WTC11 (cell line): ENCODE data around the gene RAI1. TPM values are rescaled to one million over a fixed set of nuclear protein-coding genes. Genes with fewer than 3 reads are reported as not detected.

ENCODE experiments used
- ATAC-seq: fragments of 200-7000 bp; cut with Tn5 transposase; 2 replicates; pipeline ENCODE4 v1.10.0; 2021; ENCODE audit warnings: mild to moderate bottlenecking, moderate library complexity
- CTCF ChIA-PET: fragments of 300-600 bp; sonication (Branson Sonifier 250); formaldehyde crosslinking; loops from one replicate; lab custom pipeline; 2021; ENCODE audit warnings: antibody characterized with exemption; lab: Charles Lee
- POLR2A ChIA-PET: fragments of 350-600 bp; sonication (Branson Sonifier 250); formaldehyde crosslinking; loops from one replicate; lab custom pipeline; 2021; ENCODE audit warnings: antibody characterized with exemption; lab: Charles Lee
- DNase-seq: peaks from one replicate; pipeline ENCODE4 v3.0.0; 2021; ENCODE audit warnings: low spot score
- H3K27ac Mint-ChIP-seq: 2 replicates; pipeline ENCODE4 v1.8.0; 2021; ENCODE audit warnings: mixed read lengths
- H3K27me3 Mint-ChIP-seq: 2 replicates; pipeline ENCODE4 v1.8.0; 2021; ENCODE audit warnings: low read depth, mild to moderate bottlenecking, moderate library complexity, mixed read lengths
- H3K36me3 Mint-ChIP-seq: 2 replicates; pipeline ENCODE4 v1.8.0; 2021; ENCODE audit warnings: mixed read lengths
- H3K4me1 Mint-ChIP-seq: 2 replicates; pipeline ENCODE4 v1.8.0; 2022; ENCODE audit warnings: mixed read lengths
- H3K4me3 Mint-ChIP-seq: 2 replicates; pipeline ENCODE4 v1.8.0; 2021; ENCODE audit warnings: mild to moderate bottlenecking, moderate library complexity, mixed read lengths
- H3K9me3 Mint-ChIP-seq: 2 replicates; pipeline ENCODE4 v1.8.0; 2021; ENCODE audit warnings: mixed read lengths
- ATF1 ChIP-seq: sonication (generic); formaldehyde crosslinking; IDR thresholded peaks from 2 replicates; pipeline ENCODE4 v1.8.1; 2023; ENCODE audit warnings: mild to moderate bottlenecking, moderate library complexity, missing genetic modification reagents
- ATF2 ChIP-seq: sonication (generic); formaldehyde crosslinking; IDR thresholded peaks from 2 replicates; pipeline ENCODE4 v1.8.1; 2022; ENCODE audit warnings: low read depth, missing genetic modification reagents, borderline replicate concordance
- ATF3 ChIP-seq: sonication (generic); formaldehyde crosslinking; conservative IDR thresholded peaks from 2 replicates; pipeline ENCODE4 v1.8.1; 2022; ENCODE audit warnings: mild to moderate bottlenecking, missing genetic modification reagents
- CREB1 ChIP-seq: sonication (generic); formaldehyde crosslinking; IDR thresholded peaks from 2 replicates; pipeline ENCODE4 v1.8.0; 2023; ENCODE audit warnings: mild to moderate bottlenecking, missing genetic modification reagents
- E2F4 ChIP-seq: sonication (generic); formaldehyde crosslinking; IDR thresholded peaks from 2 replicates; pipeline ENCODE4 v1.8.1; 2022; ENCODE audit warnings: low read depth, mild to moderate bottlenecking, moderate library complexity, missing genetic modification reagents, borderline replicate concordance
- EMX1 ChIP-seq: fragments of 250-450 bp; sonication (Bioruptor Pico); IDR thresholded peaks from 2 replicates; pipeline ENCODE4 v1.8.0; 2021; ENCODE audit warnings: mild to moderate bottlenecking
- ERG ChIP-seq: fragments of 250-450 bp; sonication (Bioruptor Pico); IDR thresholded peaks from 2 replicates; pipeline ENCODE4 v1.8.0; 2021; ENCODE audit warnings: mild to moderate bottlenecking
- ETV6 ChIP-seq: sonication (generic); formaldehyde crosslinking; IDR thresholded peaks from 2 replicates; pipeline ENCODE4 v1.8.1; 2022; ENCODE audit warnings: mild to moderate bottlenecking, missing genetic modification reagents
- GABPB1 ChIP-seq: sonication (generic); formaldehyde crosslinking; IDR thresholded peaks from 2 replicates; pipeline ENCODE4 v1.8.1; 2023; ENCODE audit warnings: mild to moderate bottlenecking, missing genetic modification reagents
- GTF2I ChIP-seq: fragments of 250-450 bp; sonication (Bioruptor Pico); conservative IDR thresholded peaks from 2 replicates; pipeline ENCODE4 v1.4.0; 2021; ENCODE audit warnings: mild to moderate bottlenecking
- IRF1 ChIP-seq: sonication (generic); formaldehyde crosslinking; IDR thresholded peaks from 2 replicates; pipeline ENCODE4 v1.8.0; 2023; ENCODE audit warnings: missing genetic modification reagents
- IRF2 ChIP-seq: sonication (generic); formaldehyde crosslinking; IDR thresholded peaks from 2 replicates; pipeline ENCODE4 v1.8.0; 2022; ENCODE audit warnings: low read depth, missing genetic modification reagents, borderline replicate concordance
- NFATC4 ChIP-seq: fragments of 250-450 bp; sonication (Bioruptor Pico); IDR thresholded peaks from 2 replicates; pipeline ENCODE4 v1.9.0; 2021; ENCODE audit warnings: mild to moderate bottlenecking
- RORB ChIP-seq: fragments of 250-450 bp; sonication (Bioruptor Pico); IDR thresholded peaks from 2 replicates; pipeline ENCODE4 v1.9.0; 2021; ENCODE audit warnings: mild to moderate bottlenecking
- SMAD4 ChIP-seq: sonication (generic); formaldehyde crosslinking; IDR thresholded peaks from 2 replicates; pipeline ENCODE4 v1.8.0; 2022; ENCODE audit warnings: mild to moderate bottlenecking, missing genetic modification reagents
- SOX15 ChIP-seq: fragments of 250-450 bp; sonication (Bioruptor Pico); IDR thresholded peaks from 2 replicates; pipeline ENCODE4 v1.9.0; 2021; ENCODE audit warnings: mild to moderate bottlenecking
- SP1 ChIP-seq: sonication (generic); formaldehyde crosslinking; conservative IDR thresholded peaks from 2 replicates; pipeline ENCODE4 v1.8.1; 2022; ENCODE audit warnings: missing genetic modification reagents
- STAT6 ChIP-seq: sonication (generic); formaldehyde crosslinking; conservative IDR thresholded peaks from 2 replicates; pipeline ENCODE4 v1.8.1; 2023; ENCODE audit warnings: mild to moderate bottlenecking, low read depth, missing genetic modification reagents, moderate library complexity
- USF1 ChIP-seq: sonication (generic); formaldehyde crosslinking; IDR thresholded peaks from 2 replicates; pipeline ENCODE4 v1.8.0; 2022; ENCODE audit warnings: mild to moderate bottlenecking, missing genetic modification reagents
- USF2 ChIP-seq: sonication (generic); formaldehyde crosslinking; IDR thresholded peaks from 2 replicates; pipeline ENCODE4 v1.8.1; 2023; ENCODE audit warnings: mild to moderate bottlenecking, missing genetic modification reagents, moderate library complexity
- ZNF138 ChIP-seq: sonication (generic); formaldehyde crosslinking; conservative IDR thresholded peaks from 2 replicates; pipeline ENCODE4 v1.8.1; 2022; ENCODE audit warnings: mild to moderate bottlenecking, moderate library complexity, missing genetic modification reagents
- ZNF219 ChIP-seq: sonication (generic); formaldehyde crosslinking; IDR thresholded peaks from 2 replicates; pipeline ENCODE4 v1.8.0; 2023; ENCODE audit warnings: missing genetic modification reagents, mild to moderate bottlenecking, borderline replicate concordance
- ZNF425 ChIP-seq: fragments of 250-450 bp; sonication (Bioruptor Pico); conservative IDR thresholded peaks from 2 replicates; pipeline ENCODE4 v1.9.0; 2021; ENCODE audit warnings: mild to moderate bottlenecking
- ZNF671 ChIP-seq: fragments of 250-450 bp; sonication (Bioruptor Pico); IDR thresholded peaks from 2 replicates; pipeline ENCODE4 v1.8.0; 2021; ENCODE audit warnings: mild to moderate bottlenecking
- total RNA-seq: library from RNA; stranded (reverse); gene quantifications from 3 replicates; pipeline ENCODE4 v1.2.3, GENCODE V29; 2021

The RAI1 gene
- total RNA-seq, 1 experiment from 2014 or later, result 12.7 TPM

GRCh38 chr17:17826342-17826713 is 145.1 kb downstream of the RAI1 start:
- Mint-ChIP-seq H3K36me3 (peaks cover 3% of the 10 kb centered on the region; the same call in 1 of the 2 replicates), H3K4me3 (no peak overlapping the region), H3K9me3 (no peaks in the 10 kb centered on the region), H3K27ac (peak overlapping the region; percentile 79), H3K4me1 (peaks cover 67% of the 10 kb centered on the region), H3K27me3 (no peaks in the 10 kb centered on the region)
- TF ChIP-seq USF2 (no peak), USF1 (CRISPR knock-in tag) (no peak), SOX15 (CRISPR knock-in tag) (no peak), IRF2 (CRISPR knock-in tag) (no peak), ERG (CRISPR knock-in tag) (no peak), E2F4 (CRISPR knock-in tag) (no peak), CREB1 (CRISPR knock-in tag) (no peak), ETV6 (CRISPR knock-in tag) (no peak), NFATC4 (no peak), SMAD4 (CRISPR knock-in tag) (no peak), STAT6 (CRISPR knock-in tag) (no peak), SP1 (CRISPR knock-in tag) (no peak), ZNF138 (CRISPR knock-in tag) (no peak), ZNF671 (no peak), EMX1 (no peak), ZNF219 (CRISPR knock-in tag) (no peak), ATF1 (no peak), GABPB1 (no peak), RORB (CRISPR knock-in tag) (no peak)
- ChIA-PET CTCF (interaction anchor here (2.1 to 3.7 kb wide), 2 partner anchors 10 to 34 kb away, joined by 7 to 12 read pairs; partner anchors contain the start of gene SREBF1), POLR2A (interaction anchor here (1.0 to 9.4 kb wide), 3 partner anchors 8 to 14 kb away, joined by 3 to 137 read pairs (median 3); partner anchors contain the start of gene SREBF1)
- ATAC-seq (no peak), DNase-seq (no peak)

- peaks cover 64% of the 10 kb centered on the region for H3K4me1 Mint-ChIP-seq
- CTCF ChIA-PET, result interaction anchor here (0.7 to 3.7 kb wide), 8 partner anchors 9 to 92 kb away, joined by 3 to 14 read pairs (median 6); partner anchors contain the start of gene SREBF1
- H3K27me3 Mint-ChIP-seq, result no peaks in the 10 kb centered on the region
- H3K9me3 Mint-ChIP-seq, result no peaks in the 10 kb centered on the region
- no peak for ATAC-seq
- H3K4me3 Mint-ChIP-seq, result no peak overlapping the region
- peak overlapping the region; percentile 46 for H3K27ac Mint-ChIP-seq
- POLR2A ChIA-PET, result interaction anchor here (1.3 to 9.4 kb wide), 2 partner anchors 9 to 10 kb away, joined by 3 to 137 read pairs; partner anchors contain the start of gene SREBF1
- no peak for DNase-seq
- peaks cover 5% of the 10 kb centered on the region; the same call in 1 of the 2 replicates for H3K36me3 Mint-ChIP-seq
- TF ChIP-seq GTF2I (CRISPR knock-in tag), result no peak
- TF ChIP-seq ATF2 (CRISPR knock-in tag), result no peak
- no peak for TF ChIP-seq RORB (CRISPR knock-in tag)
- no peak for TF ChIP-seq IRF1
- no peak for TF ChIP-seq ATF3
- no peak for TF ChIP-seq ZNF425 (CRISPR knock-in tag)
Measured at GRCh38 chr17:17826942-17827785, 145.9 kb downstream of the RAI1 start.
